HG02973 (cell line): ENCODE data around the gene HDAC4.
"Not testable (repeated sequence)": the region's sequence is repeated elsewhere in the genome, so short reads cannot be mapped to it uniquely, and the experiment has no call there.

Source experiments
- ATAC-seq: cut with Tn5 transposase; IDR thresholded peaks from one replicate; pipeline ENCODE4 v1.9.1; 2021; ENCODE audit warnings: moderate library complexity; ENCODE audit not compliant: unreplicated experiment

The HDAC4 gene

DNA sequence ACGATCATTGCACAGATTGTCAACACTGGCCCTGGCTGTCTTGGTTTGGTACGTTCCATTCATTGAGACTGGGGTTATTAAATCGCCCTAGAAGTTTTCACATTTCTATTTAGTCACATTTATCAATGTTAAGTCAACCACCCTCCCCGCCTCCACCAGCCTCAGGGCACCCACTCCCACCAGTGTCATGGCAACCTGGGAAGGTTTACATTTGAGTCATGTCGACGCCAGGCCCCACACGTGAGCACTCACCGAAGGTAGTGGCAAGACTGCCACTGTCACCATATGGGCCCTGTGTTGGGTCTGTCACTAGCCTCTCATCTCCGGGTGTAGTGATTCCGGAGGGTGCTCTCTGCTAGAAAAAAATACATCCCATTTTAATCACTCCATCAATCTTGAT is 358.8 kb downstream of the HDAC4 start:
- ATAC-seq, result no peak

GRCh38 chr2:239041062-239041461 is 359.8 kb downstream of the HDAC4 start:
- ATAC-seq, result no peak

DNA sequence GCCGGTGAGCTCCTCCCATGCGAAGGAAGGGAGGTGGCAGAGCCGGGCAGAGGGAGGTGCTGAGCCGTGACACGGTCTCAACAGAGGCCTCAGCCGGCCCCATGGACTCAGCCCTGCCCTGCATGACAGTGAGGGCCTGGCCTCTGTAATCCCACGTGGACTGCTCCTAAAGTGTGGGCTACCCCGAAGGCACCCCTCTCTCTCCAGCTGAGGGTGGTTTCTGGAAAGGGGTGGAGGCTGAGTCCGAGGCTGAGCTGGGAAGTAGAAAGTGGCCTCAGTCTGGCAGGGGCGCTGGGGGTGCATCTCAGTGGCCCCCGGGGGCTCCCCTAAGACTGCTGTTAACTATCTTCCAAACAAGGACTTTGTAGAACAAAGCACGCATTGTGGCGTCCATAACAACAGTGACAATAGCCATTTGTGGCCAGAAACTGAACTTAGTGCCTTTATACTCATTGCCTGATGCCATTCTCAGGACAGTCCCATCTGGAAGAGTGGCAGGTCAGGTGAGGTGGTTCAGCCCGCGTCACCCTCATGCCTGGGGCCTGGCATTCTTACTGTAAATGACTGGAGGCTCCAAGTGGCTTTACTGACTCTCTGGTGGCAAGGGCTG is 360.6 kb downstream of the HDAC4 start:
- ATAC-seq, result no peak

DNA sequence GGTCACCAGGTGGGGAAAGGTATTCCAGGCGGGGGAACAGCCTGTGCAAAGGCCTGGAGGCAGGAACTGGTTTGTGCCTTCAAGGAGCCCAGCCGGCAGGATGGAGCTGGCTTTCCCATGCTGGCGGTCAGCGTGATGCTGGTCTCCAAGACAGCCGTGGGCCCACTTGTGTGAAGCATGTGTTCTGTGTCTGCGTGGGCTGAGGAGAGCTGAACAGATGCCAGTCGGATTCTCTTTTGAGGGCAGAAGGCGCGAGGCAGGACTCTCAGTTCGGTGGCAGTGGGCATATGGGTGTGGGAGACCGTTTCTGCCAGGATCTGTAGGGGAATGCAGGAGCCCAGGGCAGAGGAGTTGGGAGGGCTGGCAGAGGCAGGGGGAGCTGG is 361.4 kb downstream of the HDAC4 start:
- no peak for ATAC-seq

- no peak for ATAC-seq
These were observed 361.9 kb downstream of the HDAC4 start for GRCh38 chr2:239038773-239039478.

DNA sequence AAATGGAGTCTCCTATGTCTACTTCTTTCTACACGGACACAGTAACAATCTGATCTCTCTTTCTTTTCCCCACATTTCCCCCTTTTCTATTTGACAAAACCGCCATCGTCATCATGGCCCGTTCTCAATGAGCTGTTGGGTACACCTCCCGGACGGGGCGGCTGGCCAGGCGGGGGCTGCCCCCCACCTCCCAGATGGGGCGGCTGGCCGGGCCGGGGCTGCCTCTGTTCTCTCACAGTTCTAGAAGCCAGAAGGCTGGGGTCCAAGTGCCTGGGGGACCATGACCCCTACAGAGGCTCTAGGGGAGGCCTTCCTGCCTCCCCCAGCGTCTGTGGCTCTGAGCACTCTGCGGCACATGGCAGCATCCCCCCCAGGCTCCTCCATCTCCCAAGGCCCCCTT is 362.5 kb downstream of the HDAC4 start:
- not testable (repeated sequence) for ATAC-seq

DNA sequence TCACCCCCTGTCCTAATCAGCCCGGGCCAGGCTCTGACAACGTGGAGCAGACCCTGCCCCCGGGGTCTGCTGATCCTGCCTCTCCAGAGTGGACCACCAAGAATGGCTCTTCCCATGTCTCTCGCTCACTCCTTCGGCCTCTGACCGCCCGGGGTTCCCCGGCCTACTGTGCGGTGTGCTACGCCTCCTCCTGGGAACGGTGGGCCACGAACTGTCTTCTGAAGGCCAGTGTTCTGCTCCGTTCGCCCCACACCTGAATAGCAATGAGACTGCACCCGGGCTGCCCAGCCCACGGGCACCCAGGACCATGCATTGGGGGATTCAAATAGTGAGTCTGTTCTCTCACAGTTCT is 363.3 kb downstream of the HDAC4 start:
- no peak for ATAC-seq

DNA sequence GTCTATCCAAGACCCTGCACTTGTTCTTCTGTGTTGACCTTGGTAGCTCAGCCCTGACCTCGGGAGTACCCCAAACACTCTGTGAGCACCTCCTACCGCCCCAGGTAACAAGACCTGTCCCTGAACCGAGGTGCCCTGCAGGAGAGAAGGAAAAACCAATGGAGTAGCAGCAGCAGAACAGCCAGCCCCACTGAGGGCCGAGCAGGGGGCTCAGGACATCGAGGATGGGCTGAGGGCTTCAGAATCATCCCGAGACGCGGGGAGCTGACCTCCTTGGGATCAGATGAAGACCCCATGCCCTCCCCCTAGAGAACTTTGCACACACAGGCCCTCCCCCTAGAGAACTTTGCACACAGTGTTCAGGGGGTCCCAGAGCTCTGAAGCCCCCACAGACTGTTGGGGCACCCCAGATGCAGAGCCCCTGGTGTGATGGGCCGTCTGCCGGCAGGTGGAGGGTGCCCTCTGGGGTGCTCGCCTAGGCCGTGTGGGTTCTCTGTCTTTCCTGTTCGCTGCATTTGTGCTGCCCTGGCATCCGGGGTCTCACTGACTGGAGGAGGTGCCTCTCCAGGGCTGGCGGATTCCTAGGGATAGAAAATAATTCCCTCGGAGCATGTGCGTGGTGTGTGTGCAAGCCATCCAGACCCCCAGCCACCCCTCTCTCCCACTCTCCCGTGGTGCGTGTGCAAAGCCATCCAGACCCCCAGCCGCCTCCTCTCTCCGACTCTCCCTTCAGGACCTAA is 363.8 kb downstream of the HDAC4 start:
- no peak for ATAC-seq

DNA sequence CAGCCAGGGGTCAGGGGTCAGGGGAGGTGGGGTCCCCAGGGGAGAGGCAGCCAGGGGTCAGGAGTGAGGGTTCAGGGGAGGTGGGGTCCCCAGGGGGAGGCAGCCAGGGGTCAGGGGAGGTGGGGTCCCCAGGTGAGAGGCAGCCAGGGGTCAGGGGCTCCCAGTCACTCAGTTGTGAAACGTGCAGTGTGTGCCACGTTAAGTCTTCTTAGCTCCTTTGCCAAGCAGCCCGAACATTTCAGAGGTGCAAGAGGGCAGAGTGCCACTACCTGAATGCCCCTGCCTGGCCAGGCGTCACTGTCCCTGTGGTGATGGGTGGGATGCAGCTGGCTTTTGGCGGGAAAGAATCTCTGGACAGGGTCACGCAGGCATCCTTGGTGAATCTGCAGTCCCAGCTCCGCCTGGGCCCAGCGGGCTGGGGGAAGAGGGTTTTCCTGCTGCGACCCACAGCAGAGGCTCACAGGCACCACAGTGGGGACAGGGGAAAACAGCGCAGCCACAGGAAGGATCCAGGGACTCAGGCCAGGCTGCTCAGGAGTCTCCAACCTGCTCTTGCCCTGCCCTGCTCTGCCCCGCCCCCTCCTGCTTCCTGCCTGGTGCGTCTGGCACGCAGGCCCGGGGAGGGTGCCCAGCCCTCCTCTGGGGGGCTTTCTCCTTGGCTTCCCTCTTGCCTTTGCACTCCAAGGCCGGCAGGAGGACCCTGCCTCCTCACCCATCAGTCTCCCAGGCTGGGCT is 364.7 kb downstream of the HDAC4 start:
- ATAC-seq, result no peak

DNA sequence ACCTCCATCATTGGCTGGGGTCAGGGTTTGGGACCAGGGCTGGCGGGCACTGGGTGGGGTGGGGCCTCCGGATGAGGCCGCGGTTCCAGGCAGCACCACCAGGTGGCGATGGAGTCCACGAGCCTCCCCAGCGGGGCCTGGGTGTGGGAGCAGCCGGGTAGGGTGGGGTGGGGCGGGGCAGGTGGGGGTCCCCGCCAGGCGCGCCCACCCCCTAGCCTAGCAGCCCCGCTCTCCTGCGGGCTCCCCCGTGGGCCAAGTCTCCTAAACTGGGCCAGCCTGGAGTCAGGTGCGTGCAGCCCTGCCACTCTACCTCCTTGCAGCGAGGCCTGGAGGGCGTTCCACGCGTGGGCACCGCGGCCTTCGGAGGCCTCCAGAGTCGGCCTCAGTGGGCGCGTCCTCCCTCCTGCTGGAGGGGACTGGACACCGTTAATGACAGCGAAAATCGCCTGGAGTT is 365.4 kb downstream of the HDAC4 start:
- ATAC-seq, result no peak

GRCh38 chr2:239034561-239035341 is 366.1 kb downstream of the HDAC4 start:
- no peak for ATAC-seq

GRCh38 chr2:239033801-239034560 is 366.8 kb downstream of the HDAC4 start:
- no peak for ATAC-seq

GRCh38 chr2:239029958-239030357 is 370.9 kb downstream of the HDAC4 start:
- no peak for ATAC-seq

GRCh38 chr2:239028253-239028619 is 372.6 kb downstream of the HDAC4 start:
- no peak for ATAC-seq

GRCh38 chr2:239027391-239028252 is 373.2 kb downstream of the HDAC4 start:
- no peak for ATAC-seq

GRCh38 chr2:239026711-239027361 is 374.0 kb downstream of the HDAC4 start:
- ATAC-seq, result no peak

GRCh38 chr2:239025951-239026461 is 374.8 kb downstream of the HDAC4 start:
- ATAC-seq, result no peak

- no peak for ATAC-seq
These were observed 375.6 kb downstream of the HDAC4 start for GRCh38 chr2:239025096-239025801.
